ENCODE data around the gene LIMS2. TPM values are rescaled to one million over a fixed set of nuclear protein-coding genes. Genes with fewer than 3 reads are reported as not detected.

LIMS2 gene
- total and polyA plus RNA-seq, 2 donors (not counting 3 experiments of a cell fraction or from before 2014, with no cell fraction given): 48.3 to 55.6 TPM

DNA sequence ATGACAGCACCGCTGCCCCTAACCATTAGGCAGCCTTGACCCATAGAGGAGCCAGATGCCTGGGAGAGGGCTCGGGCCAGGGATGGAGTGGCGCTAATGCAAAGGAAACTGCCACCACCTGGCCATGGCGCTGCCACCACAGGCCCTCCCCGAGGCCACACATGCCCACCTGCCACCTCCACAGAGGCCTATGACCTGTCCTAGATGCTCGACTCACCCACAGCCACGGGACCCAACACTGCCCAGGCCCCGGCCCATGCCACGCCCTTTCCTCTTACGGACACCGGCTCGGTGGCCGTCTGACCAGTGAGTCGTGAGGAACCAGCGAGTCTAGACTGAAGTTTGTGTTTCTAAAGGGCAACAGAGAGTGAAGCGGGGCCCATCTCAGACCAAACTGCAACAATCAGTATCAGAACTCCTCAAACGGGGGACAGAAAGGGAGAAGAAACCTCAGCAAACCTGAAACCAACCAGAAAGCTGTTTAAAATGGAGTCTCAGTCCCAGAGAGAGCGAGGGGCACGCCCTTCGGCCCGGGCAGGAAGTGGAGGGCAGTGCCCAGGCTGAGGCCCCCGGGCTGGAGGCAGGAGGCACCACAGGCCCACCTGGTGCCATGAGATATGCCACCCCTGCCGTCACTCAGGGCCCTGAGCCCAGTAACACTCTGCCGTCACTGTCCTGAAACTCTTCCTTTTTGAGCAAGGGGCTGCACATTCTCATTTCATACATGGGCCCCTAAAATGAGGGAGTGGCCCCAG lies 28.7 kb downstream of the LIMS2 start:
- dilution Hi-C loops (cut with MboI; ENCODE audit: extremely low pct_ligation_motif_present, low sequenced_read_pairs) (no loop called here), intact Hi-C loops (cut with micrococcal nuclease) (no loop called here)
- BruUV-seq (replicated peaks): no TSS peak
- Histone ChIP-seq H3K27ac (ENCODE audit: insufficient read depth, low read depth, low read length) (peak overlapping the region; percentile 85), H3K27me3 (ENCODE audit: control insufficient read depth in 2 of 2, insufficient read depth in 2 of 2, low read length in 2 of 2) (no peaks in the 10 kb centered on the region), H3K4me3 (replicated peaks in 1 of 3; ENCODE audit: insufficient read depth in 1 of 3, low read depth in 1 of 3, low read length in 3 of 3) (no peak overlapping the region), H3K79me2 (ENCODE audit: control insufficient read depth, insufficient read depth, low read length) (no peaks in the 10 kb centered on the region), H2AFZ (ENCODE audit: low read depth, low read length) (peak overlapping the region; percentile 92), H3K36me3 (ENCODE audit: control insufficient read depth in 2 of 2, extremely low read depth in 1 of 2, insufficient read depth in 2 of 2, low read length in 2 of 2) (no peaks in the 10 kb centered on the region), H3K9me1 (replicated peaks; ENCODE audit: control insufficient read depth, extremely low read depth, insufficient read depth, low read length) (no peaks in the 10 kb centered on the region), H3K9ac (replicated peaks; ENCODE audit: extremely low read depth, insufficient read depth, low read length) (peak overlapping the region; percentile 53), H3K4me2 (ENCODE audit: insufficient read depth, low read length) (peak overlapping the region; percentile 30), H3K4me1 (ENCODE audit: control insufficient read depth, extremely low read depth, insufficient read depth, low read length) (peaks cover 34% of the 10 kb centered on the region), H3K9me3 (replicated peaks; ENCODE audit: control insufficient read depth, insufficient read depth, low read length) (no peaks in the 10 kb centered on the region), H4K20me1 (replicated peaks; ENCODE audit: control insufficient read depth, extremely low read depth, insufficient read depth, low read length) (no peaks in the 10 kb centered on the region)
- no peak for DNase-seq (ENCODE audit: low read depth, low spot score)
- TF ChIP-seq, protein P1, sequence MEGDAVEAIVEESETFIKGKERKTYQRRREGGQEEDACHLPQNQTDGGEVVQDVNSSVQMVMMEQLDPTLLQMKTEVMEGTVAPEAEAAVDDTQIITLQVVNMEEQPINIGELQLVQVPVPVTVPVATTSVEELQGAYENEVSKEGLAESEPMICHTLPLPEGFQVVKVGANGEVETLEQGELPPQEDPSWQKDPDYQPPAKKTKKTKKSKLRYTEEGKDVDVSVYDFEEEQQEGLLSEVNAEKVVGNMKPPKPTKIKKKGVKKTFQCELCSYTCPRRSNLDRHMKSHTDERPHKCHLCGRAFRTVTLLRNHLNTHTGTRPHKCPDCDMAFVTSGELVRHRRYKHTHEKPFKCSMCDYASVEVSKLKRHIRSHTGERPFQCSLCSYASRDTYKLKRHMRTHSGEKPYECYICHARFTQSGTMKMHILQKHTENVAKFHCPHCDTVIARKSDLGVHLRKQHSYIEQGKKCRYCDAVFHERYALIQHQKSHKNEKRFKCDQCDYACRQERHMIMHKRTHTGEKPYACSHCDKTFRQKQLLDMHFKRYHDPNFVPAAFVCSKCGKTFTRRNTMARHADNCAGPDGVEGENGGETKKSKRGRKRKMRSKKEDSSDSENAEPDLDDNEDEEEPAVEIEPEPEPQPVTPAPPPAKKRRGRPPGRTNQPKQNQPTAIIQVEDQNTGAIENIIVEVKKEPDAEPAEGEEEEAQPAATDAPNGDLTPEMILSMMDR (IDR thresholded peaks at IDR 0.05; ENCODE audit: extremely low read depth in 1 of 2, insufficient read depth in 1 of 2, low read depth in 1 of 2, low read length in 2 of 2): no peak
- TF ChIP-seq MYC (IDR thresholded peaks at IDR 0.05; ENCODE audit: low read depth, low read length): no peak
- TF ChIP-seq GATA2 (IDR thresholded peaks at IDR 0.05; ENCODE audit: insufficient read depth, insufficient read length, low read depth, low read length): no peak
- TF ChIP-seq, protein P2, sequence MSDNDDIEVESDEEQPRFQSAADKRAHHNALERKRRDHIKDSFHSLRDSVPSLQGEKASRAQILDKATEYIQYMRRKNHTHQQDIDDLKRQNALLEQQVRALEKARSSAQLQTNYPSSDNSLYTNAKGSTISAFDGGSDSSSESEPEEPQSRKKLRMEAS (IDR thresholded peaks at IDR 0.05; ENCODE audit: insufficient read depth, insufficient read length): no peak
- no peak for TF ChIP-seq POLR2AphosphoS5 (IDR thresholded peaks at IDR 0.05; ENCODE audit: insufficient read depth, low read depth, low read length)
- peak; percentile 54 for TF ChIP-seq POLR2A (IDR thresholded peaks at IDR 0.05; ENCODE audit: low read depth, low read length)
- no peak for TF ChIP-seq JUN (IDR thresholded peaks at IDR 0.05; ENCODE audit: borderline replicate concordance, insufficient read depth, insufficient read length, low read depth)
- no peak for TF ChIP-seq EZH2 (IDR thresholded peaks at IDR 0.05; ENCODE audit: borderline replicate concordance, low read depth, low read length, severe bottlenecking)
- FAIRE-seq: no peak
- ChIA-PET CTCF (interaction anchor here (1.0 to 12.1 kb wide), 7 partner anchors 8 to 120 kb away, joined by 3 to 424 read pairs (median 7); partner anchors contain the start of genes IWS1 and LIMS2), POLR2A (no interaction called here)
